Measurements from ENCODE around the gene TM2D1.

Gene TM2D1

GRCh38 chr1:61724813-61725694 lies at the start of gene TM2D1:
TSS of gene TM2D1 (minus strand) at chr1:61725141. CDS start at chr1:61725120, 21 bp downstream.
- TF ChIP-seq CTCF (IDR thresholded peaks at IDR 0.05) = no peak
- Histone ChIP-seq H3K9me3 (no peaks in the 10 kb centered on the region), H3K27ac (peak within 1 kb of the TSS; percentile 89 to 93), H3K4me1 (peaks cover 0 to 34% (median 16%) of the 10 kb centered on the region in 4 donors), H3K4me3 (peak within 1 kb of the TSS; percentile 79 to 89), H3K27me3 (no peaks in the 10 kb centered on the region), H3K36me3 (peaks cover 0 to 11% (median 7%) of the 10 kb centered on the region in 3 donors)
- intact Hi-C loops (cut with DNase I; ENCODE audit: low total_unique reads) = no loop called here
- DNase-seq = peak; percentile 90 to 94

DNA sequence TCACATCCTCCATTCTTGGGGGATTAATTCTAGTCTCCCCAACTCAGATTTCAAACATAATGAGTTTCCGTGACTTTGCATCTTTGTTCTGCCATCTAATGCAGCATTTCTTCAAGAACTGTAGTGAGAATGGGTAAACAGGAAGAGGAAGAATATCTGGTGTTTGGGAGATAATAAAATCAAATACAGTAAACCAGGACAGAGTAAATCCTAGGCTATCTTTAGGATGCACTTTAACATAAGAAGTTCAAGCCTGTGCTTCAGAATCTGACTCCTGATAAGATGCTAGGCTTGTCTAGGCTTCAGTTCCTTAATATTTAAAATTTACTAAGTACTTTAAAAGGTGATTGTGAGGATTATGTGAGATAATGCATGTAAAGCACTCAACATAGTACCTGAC lies 45.2 kb upstream of the TM2D1 start:
- TF ChIP-seq CTCF (IDR thresholded peaks at IDR 0.05) = no peak
- intact Hi-C loops (cut with DNase I; ENCODE audit: low total_unique reads) = no loop called here
- no peaks in the 10 kb centered on the region for H3K4me1 ChIP-seq
- no peak for DNase-seq
- H3K27me3 ChIP-seq = no peaks in the 10 kb centered on the region
- peaks cover 12 to 51% (median 23%) of the 10 kb centered on the region in 3 donors for H3K36me3 ChIP-seq
- no peaks in the 10 kb centered on the region for H3K9me3 ChIP-seq
- no peak overlapping the region for H3K27ac ChIP-seq
- H3K4me3 ChIP-seq = no peak overlapping the region

DNA sequence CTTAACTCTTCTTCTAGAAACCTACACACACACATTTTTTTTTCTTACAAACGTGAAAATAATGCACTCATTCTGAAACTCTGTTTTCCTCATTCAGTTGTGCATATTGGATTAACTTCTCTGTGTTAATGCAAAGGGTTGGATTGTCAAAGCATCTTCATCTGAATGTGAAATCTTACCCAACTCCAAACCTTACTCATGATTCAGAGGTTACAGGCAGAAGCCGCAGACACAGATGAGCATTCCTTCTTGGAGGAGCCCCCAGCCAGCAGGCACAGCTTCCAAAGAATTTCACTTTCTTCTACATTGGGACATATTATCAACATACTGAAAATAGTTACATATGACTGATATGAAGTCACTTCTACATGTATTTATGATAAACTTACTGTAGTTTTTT lies 33.0 kb upstream of the TM2D1 start:
- DNase-seq = no peak
- intact Hi-C loops (cut with DNase I; ENCODE audit: low total_unique reads) = no loop called here
- Histone ChIP-seq H3K27ac (no peak overlapping the region), H3K27me3 (no peaks in the 10 kb centered on the region), H3K4me3 (no peak overlapping the region), H3K4me1 (peaks cover 0 to 10% (median 3%) of the 10 kb centered on the region in 4 donors), H3K36me3 (no peaks in the 10 kb centered on the region), H3K9me3 (no peaks in the 10 kb centered on the region)
- TF ChIP-seq CTCF (IDR thresholded peaks at IDR 0.05) = no peak

- Histone ChIP-seq H3K27me3 (no peaks in the 10 kb centered on the region), H3K4me1 (peaks cover 0 to 10% (median 3%) of the 10 kb centered on the region in 4 donors), H3K4me3 (no peak overlapping the region), H3K9me3 (no peaks in the 10 kb centered on the region), H3K27ac (no peak overlapping the region), H3K36me3 (no peaks in the 10 kb centered on the region)
- intact Hi-C loops (cut with DNase I; ENCODE audit: low total_unique reads) = no loop called here
- no peak for TF ChIP-seq CTCF (IDR thresholded peaks at IDR 0.05)
- DNase-seq = no peak
Observed at GRCh38 chr1:61756773-61757172, 31.8 kb upstream of the TM2D1 start.

GRCh38 chr1:61754545-61754944 lies 29.6 kb upstream of the TM2D1 start:
- no peak for DNase-seq
- Histone ChIP-seq H3K4me3 (no peak overlapping the region), H3K4me1 (peaks cover 0 to 10% (median 3%) of the 10 kb centered on the region in 4 donors), H3K27ac (no peak overlapping the region), H3K36me3 (no peaks in the 10 kb centered on the region), H3K27me3 (no peaks in the 10 kb centered on the region), H3K9me3 (no peaks in the 10 kb centered on the region)
- TF ChIP-seq CTCF (IDR thresholded peaks at IDR 0.05) = no peak
- intact Hi-C loops (cut with DNase I; ENCODE audit: low total_unique reads) = no loop called here
